NOMO-1 (cell line): ENCODE measurements around the gene FAM124A.

Experiments used
- DNase-seq, 2 experiments: peaks; one replicate each; lab custom pipeline; 2025; ENCODE audit not compliant: unreplicated experiment in 2 of 2; lab: John Stamatoyannopoulos, UW

FAM124A gene

GRCh38 chr13:51297556-51297955 lies 75.4 kb downstream of the FAM124A start:
- no peak for DNase-seq

GRCh38 chr13:51298812-51299211 lies 76.6 kb downstream of the FAM124A start:
- no peak for DNase-seq

- no peak for DNase-seq
Measured at GRCh38 chr13:51303063-51303552, 80.9 kb downstream of the FAM124A start.

GRCh38 chr13:51303882-51304281 lies 81.7 kb downstream of the FAM124A start:
- DNase-seq, result no peak

GRCh38 chr13:51305271-51305967 lies 83.2 kb downstream of the FAM124A start:
- no peak for DNase-seq

- no peak for DNase-seq
Measured at GRCh38 chr13:51308781-51309180, 86.6 kb downstream of the FAM124A start.

- no peak for DNase-seq
Measured at GRCh38 chr13:51311231-51311630, 89.0 kb downstream of the FAM124A start.

- DNase-seq, result no peak
Measured at GRCh38 chr13:51311957-51312520, 89.8 kb downstream of the FAM124A start.

- DNase-seq, result no peak
Measured at GRCh38 chr13:51313619-51314018, 91.4 kb downstream of the FAM124A start.

GRCh38 chr13:51317262-51317661 lies 95.1 kb downstream of the FAM124A start:
- no peak for DNase-seq

- DNase-seq, result no peak
Measured at GRCh38 chr13:51318015-51318414, 95.8 kb downstream of the FAM124A start.

GRCh38 chr13:51318876-51319275 lies 96.7 kb downstream of the FAM124A start:
- no peak for DNase-seq

- DNase-seq, result no peak
Measured at GRCh38 chr13:51321836-51322235, 99.6 kb downstream of the FAM124A start.

GRCh38 chr13:51322826-51323225 lies 100.6 kb downstream of the FAM124A start:
- DNase-seq, result no peak

GRCh38 chr13:51323824-51324511 lies 101.8 kb downstream of the FAM124A start:
- no peak for DNase-seq

GRCh38 chr13:51324714-51325420 lies 102.7 kb downstream of the FAM124A start:
- no peak for DNase-seq

GRCh38 chr13:51325837-51326236 lies 103.6 kb downstream of the FAM124A start:
- DNase-seq, result no peak

- DNase-seq, result no peak
Measured at GRCh38 chr13:51326777-51327176, 104.6 kb downstream of the FAM124A start.

- no peak for DNase-seq
Measured at GRCh38 chr13:51327961-51328360, 105.8 kb downstream of the FAM124A start.

GRCh38 chr13:51328488-51328887 lies 106.3 kb downstream of the FAM124A start:
- DNase-seq, result no peak

- peak in 1 of 2 experiments; percentile 7 for DNase-seq
Measured at GRCh38 chr13:51329606-51330005, 107.4 kb downstream of the FAM124A start.
